HCT116 (cell line): ENCODE results near the gene MUTYH. TPM values are rescaled to one million over a fixed set of nuclear protein-coding genes. Genes with fewer than 3 reads are reported as not detected.

ENCODE experiments used
- ATAC-seq: fragments of 200-7000 bp; cut with Tn5 transposase; 2 replicates; pipeline ENCODE4 v1.9.1; 2020; ENCODE audit warnings: mild to moderate bottlenecking, moderate library complexity
- BruUV-seq: library from RNA; stranded (reverse); fragments of 400-500 nt; replicated peaks from 2 replicates; lab custom pipeline; 2021; lab: Mats Ljungman, UMichigan
- CTCF ChIA-PET: fragments of 300-600 bp; sonication (Branson Sonifier 250); formaldehyde crosslinking; loops from one replicate; lab custom pipeline; 2021; ENCODE audit warnings: antibody characterized with exemption; lab: Charles Lee
- POLR2A ChIA-PET: fragments of 300-600, 350-600 bp; sonication (Branson Sonifier 250); formaldehyde crosslinking; loops from one replicate; lab custom pipeline; 2021; ENCODE audit warnings: antibody characterized with exemption; lab: Charles Lee
- RAD21 ChIA-PET, 2 experiments: fragments of 300-600 bp; sonication (Branson Sonifier 250); formaldehyde crosslinking; loops; one replicate each; lab custom pipeline; 2023; ENCODE audit warnings: low total read pairs in 2 of 2; ENCODE audit not compliant: uncharacterized antibody in 2 of 2, unreplicated experiment in 2 of 2, low non-redundant PET in 1 of 2; lab: Charles Lee
- DNase-seq: peaks from one replicate; pipeline ENCODE4 v3.0.0-alpha.2; 2010; ENCODE audit warnings: low read depth, low spot score
- H2AFZ ChIP-seq: fragments of 200-600 bp; shearing (Covaris generic), sonication (generic); 2 replicates; pipeline ENCODE4 v1.6.1; 2017; ENCODE audit warnings: low read depth, mixed run types, mixed read lengths, antibody characterized with exemption, low read length; ENCODE audit not compliant: poor library complexity, severe bottlenecking
- H3K27ac ChIP-seq: 2 replicates; pipeline ENCODE4 v1.5.1; 2012; ENCODE audit warnings: low read depth, low read length
- H3K27me3 ChIP-seq: fragments of 200-600 bp; sonication (generic); 2 replicates; pipeline ENCODE4 v1.6.1; 2016; ENCODE audit warnings: mixed run types, low read length, mixed read lengths; ENCODE audit not compliant: insufficient read depth
- H3K36me3 ChIP-seq, 2 experiments: fragments of 200-500 bp in 1 of 2; fragments of 200-600 bp in 1 of 2; sonication (Bioruptor generic) in 1 of 2; sonication (generic) in 1 of 2; 2 replicates each; pipeline versions ENCODE4 v1.5.1 to v1.6.1; 2014 to 2016; ENCODE audit warnings: low read length in 2 of 2, inconsistent platforms in 1 of 2, mixed read lengths in 1 of 2, mixed run types in 1 of 2; ENCODE audit not compliant: insufficient read depth in 2 of 2, control insufficient read depth in 1 of 2
- H3K4me1 ChIP-seq, 2 experiments: fragments of 200-600 bp in 1 of 2; sonication (generic) in 1 of 2; 2 replicates each; pipeline versions ENCODE4 v1.5.1 to v1.6.1; 2012 to 2017; ENCODE audit warnings: low read length in 2 of 2, inconsistent platforms in 1 of 2, mild to moderate bottlenecking in 1 of 2, mixed read lengths in 1 of 2, mixed run types in 1 of 2, moderate library complexity in 1 of 2; ENCODE audit not compliant: insufficient read depth in 2 of 2, control insufficient read depth in 1 of 2
- H3K4me2 ChIP-seq: fragments of 200-600 bp; sonication (generic); 2 replicates; pipeline ENCODE4 v1.6.1; 2017; ENCODE audit warnings: mixed run types, low read length, mixed read lengths
- H3K4me3 ChIP-seq, 2 experiments: fragments of 200-600 bp in 1 of 2; sonication (generic) in 1 of 2; replicated peaks in 1 of 2; 2 replicates each; pipeline ENCODE4 v1.5.1; 2011 to 2016; ENCODE audit warnings: low read length in 2 of 2, control low read depth in 1 of 2, low read depth in 1 of 2, mild to moderate bottlenecking in 1 of 2, mixed read lengths in 1 of 2, mixed run types in 1 of 2
- H3K79me2 ChIP-seq: fragments of 200-600 bp; sonication (generic); 2 replicates; pipeline ENCODE4 v1.6.1; 2017; ENCODE audit warnings: mild to moderate bottlenecking, mixed run types, low read length, moderate library complexity, mixed read lengths; ENCODE audit not compliant: insufficient read depth
- H3K9ac ChIP-seq: fragments of 200-600 bp; sonication (generic); 2 replicates; pipeline ENCODE4 v1.6.1; 2016; ENCODE audit warnings: low read length, mixed read lengths
- H3K9me2 ChIP-seq: fragments of 200-600 bp; sonication (generic), shearing (Covaris generic); 2 replicates; pipeline ENCODE4 v1.6.1; 2017; ENCODE audit warnings: mixed run types, mild to moderate bottlenecking, moderate library complexity; ENCODE audit not compliant: insufficient read depth
- H3K9me3 ChIP-seq, 2 experiments: fragments of 200-500 bp in 1 of 2; fragments of 200-600 bp in 1 of 2; sonication (Bioruptor generic) in 1 of 2; sonication (generic) in 1 of 2; 2 replicates each; pipeline ENCODE4 v1.6.1; 2014 to 2017; ENCODE audit warnings: low read length in 2 of 2, mixed read lengths in 2 of 2, inconsistent platforms in 1 of 2, low read depth in 1 of 2, mild to moderate bottlenecking in 1 of 2, mixed run types in 1 of 2, moderate library complexity in 1 of 2; ENCODE audit not compliant: control insufficient read depth in 1 of 2, insufficient read depth in 1 of 2
- H4K20me1 ChIP-seq: fragments of 200-600 bp; sonication (generic), shearing (Covaris generic); 2 replicates; pipeline ENCODE4 v1.6.1; 2017; ENCODE audit warnings: mixed run types, mild to moderate bottlenecking, moderate library complexity; ENCODE audit not compliant: insufficient read depth
- ATF3 ChIP-seq: IDR thresholded peaks from 2 replicates; pipeline ENCODE4 v1.6.1; 2012
- CEBPB ChIP-seq: IDR thresholded peaks from 2 replicates; pipeline ENCODE4 v1.6.1; 2012; ENCODE audit warnings: low read depth
- CTCF ChIP-seq, 3 experiments: fragments of 200-600 bp in 1 of 3; sonication (generic) in 1 of 3; IDR thresholded peaks in 2 of 3; conservative IDR thresholded peaks in 1 of 3; 2 replicates each; pipeline ENCODE4 v1.5.1; 2012 to 2017; ENCODE audit warnings: low read depth in 2 of 3, low read length in 2 of 3, antibody characterized with exemption in 1 of 3, borderline replicate concordance in 1 of 3, control low read depth in 1 of 3, mild to moderate bottlenecking in 1 of 3, mixed read lengths in 1 of 3, mixed run types in 1 of 3, moderate library complexity in 1 of 3; ENCODE audit not compliant: insufficient read depth in 1 of 3
- EGR1 ChIP-seq: IDR thresholded peaks from 2 replicates; pipeline ENCODE4 v1.6.1; 2012; ENCODE audit warnings: low read depth
- ELF1 ChIP-seq: IDR thresholded peaks from 2 replicates; pipeline ENCODE4 v1.6.1; 2012; ENCODE audit warnings: low read depth, borderline replicate concordance
- EZH2phosphoT487 ChIP-seq: fragments of 200-600 bp; IDR thresholded peaks from 2 replicates; pipeline ENCODE4 v1.6.1; 2018; ENCODE audit warnings: antibody characterized with exemption, borderline replicate concordance
- FOSL1 ChIP-seq: IDR thresholded peaks from 2 replicates; pipeline ENCODE4 v1.6.1; 2012; ENCODE audit warnings: low read depth
- JUND ChIP-seq: IDR thresholded peaks from 2 replicates; pipeline ENCODE4 v1.6.1; 2012
- MAX ChIP-seq: IDR thresholded peaks from 2 replicates; pipeline ENCODE4 v1.6.1; 2012
- POLR2A ChIP-seq: IDR thresholded peaks from 2 replicates; pipeline ENCODE4 v1.7.0; 2011; ENCODE audit warnings: borderline replicate concordance; ENCODE audit not compliant: insufficient read depth, insufficient read length; ENCODE audit errors: extremely low read depth
- POLR2AphosphoS5 ChIP-seq: IDR thresholded peaks from 2 replicates; pipeline ENCODE4 v1.6.1; 2011; ENCODE audit warnings: mild to moderate bottlenecking, low read depth, low read length, moderate library complexity
- REST ChIP-seq: IDR thresholded peaks from 2 replicates; pipeline ENCODE4 v1.6.1; 2012; ENCODE audit warnings: low read depth
- SIN3A ChIP-seq: IDR thresholded peaks from 2 replicates; pipeline ENCODE4 v1.6.1; 2012; ENCODE audit warnings: low read depth
- SP1 ChIP-seq: IDR thresholded peaks from 2 replicates; pipeline ENCODE4 v1.6.1; 2012; ENCODE audit warnings: low read depth
- SRF ChIP-seq: IDR thresholded peaks from 2 replicates; pipeline ENCODE4 v1.6.1; 2012; ENCODE audit warnings: low read depth
- YY1 ChIP-seq: IDR thresholded peaks from 2 replicates; pipeline ENCODE4 v1.6.1; 2011; ENCODE audit warnings: low read length, low read depth, moderate library complexity, mild to moderate bottlenecking; ENCODE audit not compliant: insufficient replicate concordance; ENCODE audit errors: extremely low read depth
- ZBTB33 ChIP-seq: IDR thresholded peaks from 2 replicates; pipeline ENCODE4 v1.6.1; 2011; ENCODE audit warnings: mild to moderate bottlenecking, low read length, moderate library complexity; ENCODE audit not compliant: insufficient replicate concordance; ENCODE audit errors: extremely low read depth
- ZNF274 ChIP-seq: fragments of 200-500 bp; sonication (Bioruptor generic); IDR thresholded peaks from 2 replicates; pipeline ENCODE4 v1.6.1; 2014; ENCODE audit warnings: mild to moderate bottlenecking, low read depth, low read length, inconsistent platforms
- intact Hi-C: fragments of 100-400 bp; cut with micrococcal nuclease; formaldehyde crosslinking; loops from 2 replicates; pipeline ENCODE4 v1.10.0; 2022
- total RNA-seq: library from RNA; stranded (reverse); gene quantifications from one replicate; pipeline ENCODE4 v1.2.1, GENCODE V29; 2021; ENCODE audit not compliant: unreplicated experiment

The MUTYH gene
- total RNA-seq, 1 experiment from 2014 or later, result 44.8 TPM

- no peak overlapping the region for H2AFZ ChIP-seq
- H3K4me3 ChIP-seq, result no peak overlapping the region
- no peaks in the 10 kb centered on the region for H3K27me3 ChIP-seq
- ATAC-seq (no peak), DNase-seq (no peak)
- no peaks in the 10 kb centered on the region for H3K9me2 ChIP-seq
- H3K36me3 ChIP-seq, result no peaks in the 10 kb centered on the region
- no peak for TF ChIP-seq ATF3
- no peak for TF ChIP-seq EZH2phosphoT487
- no peak for TF ChIP-seq ZBTB33
- no peak for TF ChIP-seq FOSL1
- no peak for TF ChIP-seq SRF
- TF ChIP-seq CTCF (IDR thresholded peaks at IDR 0.05 in 2 of 3, conservative IDR thresholded peaks at IDR 0.05 in 1 of 3; ENCODE audit: borderline replicate concordance in 1 of 3, insufficient read depth in 1 of 3, low read depth in 2 of 3, low read length in 2 of 3), result no peak
- no peak for TF ChIP-seq POLR2A
- TF ChIP-seq CEBPB, result no peak
- TF ChIP-seq EGR1, result no peak
- TF ChIP-seq MAX, result no peak
- no peak for TF ChIP-seq REST
- TF ChIP-seq ZNF274, result no peak
- no peak for TF ChIP-seq SIN3A
- TF ChIP-seq JUND, result no peak
- no peak for TF ChIP-seq ELF1
- TF ChIP-seq SP1, result no peak
- no peak for TF ChIP-seq POLR2AphosphoS5
- no peak for TF ChIP-seq YY1
- TF ChIP-seq, all 23 proteins: peak for 0
- Histone ChIP-seq H3K4me2 (no peak overlapping the region), H3K9me3 (no peaks in the 10 kb centered on the region), H4K20me1 (no peaks in the 10 kb centered on the region), H3K9ac (no peak overlapping the region), H3K79me2 (no peaks in the 10 kb centered on the region), H3K27ac (no peak overlapping the region), H3K4me1 (no peaks in the 10 kb centered on the region)
- BruUV-seq, result no TSS peak
- CTCF ChIA-PET, result no interaction called here
- intact Hi-C loops, result loop anchor here (5.0 kb wide), 1 partner anchor 84 kb away; no protein-coding TSS in a partner anchor
- POLR2A ChIA-PET, result no interaction called here
- RAD21 ChIA-PET, result no interaction called here
Measured at GRCh38 chr1:45383191-45383590, 43.0 kb upstream of the MUTYH start.
